Mesendoderm (in vitro differentiated cells): Measurements from ENCODE around the gene CYTH3.

Experiments used
- DNase-seq: peaks from one replicate; pipeline ENCODE4 v3.0.0; 2013
- H2AK5ac ChIP-seq: 2 replicates; pipeline ENCODE4 v1.6.1; 2013; ENCODE audit warnings: low read length, inconsistent platforms
- H2BK120ac ChIP-seq: 2 replicates; pipeline ENCODE4 v1.6.1; 2013; ENCODE audit warnings: low read depth, mild to moderate bottlenecking, low read length, moderate library complexity, mixed read lengths
- H2BK15ac ChIP-seq: replicated peaks from 2 replicates; pipeline ENCODE4 v1.6.1; 2013; ENCODE audit warnings: low read depth, mild to moderate bottlenecking, moderate library complexity
- H2BK5ac ChIP-seq: 2 replicates; pipeline ENCODE4 v1.6.1; 2013; ENCODE audit warnings: low read length, inconsistent platforms
- H3K18ac ChIP-seq: 2 replicates; pipeline ENCODE4 v1.6.1; 2013; ENCODE audit warnings: mild to moderate bottlenecking, low read length, mixed read lengths
- H3K23ac ChIP-seq: one replicate; pipeline ENCODE4 v1.6.1; 2013; ENCODE audit warnings: low read length
- H3K27ac ChIP-seq: 2 replicates; pipeline ENCODE4 v1.5.1; 2013; ENCODE audit warnings: low read depth, mild to moderate bottlenecking, inconsistent platforms, low read length, moderate library complexity
- H3K27me3 ChIP-seq: 2 replicates; pipeline ENCODE4 v1.6.1; 2013; ENCODE audit warnings: low read length, control low read depth, mild to moderate bottlenecking, inconsistent platforms; ENCODE audit not compliant: insufficient read depth, poor library complexity
- H3K36me3 ChIP-seq: 2 replicates; pipeline ENCODE4 v1.6.1; 2013; ENCODE audit warnings: low read length, inconsistent platforms; ENCODE audit not compliant: control insufficient read depth, insufficient read depth
- H3K4ac ChIP-seq: one replicate; pipeline ENCODE4 v1.6.1; 2013; ENCODE audit warnings: low read depth, mild to moderate bottlenecking, low read length, moderate library complexity
- H3K4me1 ChIP-seq: 2 replicates; pipeline ENCODE4 v1.6.1; 2013; ENCODE audit warnings: low read depth, low read length, inconsistent platforms; ENCODE audit not compliant: control insufficient read depth
- H3K4me2 ChIP-seq: 2 replicates; pipeline ENCODE4 v1.6.1; 2013; ENCODE audit warnings: low read length
- H3K4me3 ChIP-seq: 2 replicates; pipeline ENCODE4 v1.5.1; 2013; ENCODE audit warnings: mild to moderate bottlenecking, low read length
- H3K56ac ChIP-seq: one replicate; pipeline ENCODE4 v1.6.1; 2013; ENCODE audit warnings: low read length
- H3K79me1 ChIP-seq: 2 replicates; pipeline ENCODE4 v1.6.1; 2013; ENCODE audit warnings: low read length, inconsistent platforms
- H3K79me2 ChIP-seq: 2 replicates; pipeline ENCODE4 v1.6.1; 2013; ENCODE audit warnings: mild to moderate bottlenecking, low read length; ENCODE audit not compliant: control insufficient read depth, insufficient read depth
- H3K9ac ChIP-seq: 2 replicates; pipeline ENCODE4 v1.6.1; 2013; ENCODE audit warnings: low read length, inconsistent platforms
- H4K5ac ChIP-seq: one replicate; pipeline ENCODE4 v1.6.1; 2013; ENCODE audit warnings: low read length
- H4K8ac ChIP-seq: one replicate; pipeline ENCODE4 v1.6.1; 2013; ENCODE audit warnings: low read depth, mild to moderate bottlenecking, control low read depth, low read length, moderate library complexity
- WGBS: extraction: QIAGEN DNeasy Blood & Tissue Kit; methylation state at CpG from one replicate; pipeline ENCODE4 v1.1.7; 2013; ENCODE audit warnings: low lambda C conversion rate, missing lambda C conversion rate; ENCODE audit not compliant: insufficient coverage; ENCODE audit errors: extremely low coverage; 5-methylcytosine and 5-hydroxymethylcytosine counted together

CYTH3 gene

GRCh38 chr7:6165075-6165474 lies 107.3 kb downstream of the CYTH3 start:
- Histone ChIP-seq H3K4me2 (no peak overlapping the region), H3K4ac (no peak overlapping the region), H2BK5ac (no peak overlapping the region), H3K9ac (no peak overlapping the region), H3K27ac (no peak overlapping the region), H3K36me3 (peaks cover 2% of the 10 kb centered on the region), H2AK5ac (no peak overlapping the region), H3K27me3 (no peaks in the 10 kb centered on the region), H3K4me1 (no peaks in the 10 kb centered on the region), H2BK120ac (no peak overlapping the region), H4K5ac (no peak overlapping the region), H2BK15ac (no peak overlapping the region), H3K56ac (no peak overlapping the region), H3K79me2 (no peaks in the 10 kb centered on the region), H3K4me3 (no peak overlapping the region), H3K18ac (no peak overlapping the region), H3K23ac (no peak overlapping the region), H3K79me1 (no peaks in the 10 kb centered on the region), H4K8ac (no peak overlapping the region)
- WGBS = no CpG with 5 or more reads among the region's 19 CpGs
- no peak for DNase-seq

DNA sequence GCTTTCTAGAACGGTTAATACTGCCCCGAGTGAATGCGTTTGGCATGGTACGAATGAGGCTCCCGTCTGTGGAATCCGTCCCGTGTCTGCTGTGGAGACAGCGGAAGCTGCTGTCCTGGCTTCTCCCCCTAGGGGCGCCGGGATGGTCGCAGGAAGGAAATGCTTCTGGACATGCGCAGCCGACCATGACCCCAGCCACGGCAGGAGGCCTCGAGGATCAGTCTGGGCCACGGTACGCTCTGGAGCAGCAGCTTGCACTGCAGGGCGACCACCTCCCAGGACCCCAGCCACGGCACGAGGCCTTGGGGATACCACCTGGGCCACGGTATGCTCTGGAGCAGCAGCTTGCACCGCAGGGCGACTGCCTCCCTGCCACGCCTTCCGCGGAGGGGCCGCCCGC lies 107.9 kb downstream of the CYTH3 start:
- no peaks in the 10 kb centered on the region for H3K27me3 ChIP-seq
- no peaks in the 10 kb centered on the region for H3K79me2 ChIP-seq
- no peak overlapping the region for H3K4me3 ChIP-seq
- no peak overlapping the region for H4K8ac ChIP-seq
- H2BK120ac ChIP-seq = no peak overlapping the region
- H2BK15ac ChIP-seq = no peak overlapping the region
- H2BK5ac ChIP-seq = no peak overlapping the region
- peak; percentile 50 for DNase-seq
- no peak overlapping the region for H3K27ac ChIP-seq
- H3K79me1 ChIP-seq = no peaks in the 10 kb centered on the region
- H3K9ac ChIP-seq = no peak overlapping the region
- no peaks in the 10 kb centered on the region for H3K4me1 ChIP-seq
- H3K18ac ChIP-seq = no peak overlapping the region
- H2AK5ac ChIP-seq = no peak overlapping the region
- peaks cover 2% of the 10 kb centered on the region for H3K36me3 ChIP-seq
- H3K23ac ChIP-seq = no peak overlapping the region
- no peak overlapping the region for H3K56ac ChIP-seq
- no peak overlapping the region for H3K4me2 ChIP-seq
- H3K4ac ChIP-seq = no peak overlapping the region
- no CpG with 5 or more reads among the region's 28 CpGs for WGBS
- no peak overlapping the region for H4K5ac ChIP-seq

- Histone ChIP-seq H3K4ac (no peak overlapping the region), H3K9ac (no peak overlapping the region), H3K79me2 (no peaks in the 10 kb centered on the region), H3K23ac (no peak overlapping the region), H3K18ac (no peak overlapping the region), H3K56ac (no peak overlapping the region), H3K4me1 (no peaks in the 10 kb centered on the region), H4K5ac (no peak overlapping the region), H3K36me3 (peaks cover 2% of the 10 kb centered on the region), H3K79me1 (no peaks in the 10 kb centered on the region), H3K27ac (no peak overlapping the region), H2BK15ac (no peak overlapping the region), H4K8ac (no peak overlapping the region), H2AK5ac (no peak overlapping the region), H2BK5ac (no peak overlapping the region), H3K4me2 (no peak overlapping the region), H2BK120ac (no peak overlapping the region), H3K4me3 (no peak overlapping the region), H3K27me3 (no peaks in the 10 kb centered on the region)
- no peak for DNase-seq
- WGBS = no CpG with 5 or more reads among the region's 7 CpGs
Observed at GRCh38 chr7:6164010-6164409, 108.4 kb downstream of the CYTH3 start.

- Histone ChIP-seq H3K9ac (no peak overlapping the region), H3K27me3 (no peaks in the 10 kb centered on the region), H4K8ac (no peak overlapping the region), H3K56ac (no peak overlapping the region), H3K79me1 (no peaks in the 10 kb centered on the region), H3K23ac (no peak overlapping the region), H3K4ac (no peak overlapping the region), H3K79me2 (no peaks in the 10 kb centered on the region), H2BK120ac (no peak overlapping the region), H3K36me3 (peaks cover 3% of the 10 kb centered on the region), H2BK15ac (no peak overlapping the region), H2BK5ac (no peak overlapping the region), H3K4me3 (no peak overlapping the region), H3K4me2 (no peak overlapping the region), H4K5ac (no peak overlapping the region), H3K27ac (no peak overlapping the region), H2AK5ac (no peak overlapping the region), H3K18ac (no peak overlapping the region), H3K4me1 (no peaks in the 10 kb centered on the region)
- no peak for DNase-seq
- whole genome bisulfite sequencing = no CpG with 5 or more reads among the region's 17 CpGs
Observed at GRCh38 chr7:6163402-6163801, 109.0 kb downstream of the CYTH3 start.

DNA sequence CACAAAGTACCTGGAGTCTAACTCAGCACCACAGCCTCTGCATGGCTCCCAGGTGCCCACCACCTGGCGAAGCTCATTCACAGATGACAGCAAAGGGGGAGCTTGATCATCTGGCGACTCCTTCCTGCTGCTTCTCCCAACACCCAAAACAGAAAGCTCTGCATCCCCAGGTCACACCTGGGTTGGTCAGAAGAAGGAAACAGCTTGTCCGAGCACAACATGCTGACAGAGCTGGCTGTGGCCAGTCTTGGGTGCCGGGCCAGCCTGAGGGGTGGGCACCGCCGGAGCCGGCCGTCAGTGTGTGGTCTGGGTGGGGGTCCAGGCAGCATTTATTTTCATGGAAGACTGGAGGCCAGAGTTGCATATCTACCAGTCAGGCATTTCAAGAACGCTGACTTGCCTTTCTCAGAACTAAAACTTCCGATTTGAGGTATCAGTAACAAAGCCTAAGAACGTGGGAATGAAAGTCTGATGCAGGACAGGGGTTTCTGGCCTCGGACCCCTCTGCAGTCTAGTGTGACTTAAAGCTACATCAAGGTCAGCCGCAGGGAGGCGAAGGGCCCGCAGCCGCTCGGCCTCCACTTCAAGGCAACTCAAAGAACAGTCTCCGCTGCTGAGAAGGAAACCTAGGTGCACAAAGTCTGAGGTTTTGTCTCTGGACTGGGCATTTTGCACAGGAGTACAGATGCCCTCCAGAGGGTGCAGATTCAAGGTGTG lies 109.6 kb downstream of the CYTH3 start:
- no peaks in the 10 kb centered on the region for H3K79me2 ChIP-seq
- H3K4ac ChIP-seq = no peak overlapping the region
- no peak overlapping the region for H3K9ac ChIP-seq
- H2AK5ac ChIP-seq = no peak overlapping the region
- no peak for DNase-seq
- no peak overlapping the region for H2BK120ac ChIP-seq
- no peaks in the 10 kb centered on the region for H3K4me1 ChIP-seq
- H3K36me3 ChIP-seq = peaks cover 4% of the 10 kb centered on the region
- no peak overlapping the region for H2BK15ac ChIP-seq
- H4K5ac ChIP-seq = no peak overlapping the region
- no peak overlapping the region for H3K4me3 ChIP-seq
- H3K79me1 ChIP-seq = no peaks in the 10 kb centered on the region
- H2BK5ac ChIP-seq = no peak overlapping the region
- H3K27me3 ChIP-seq = no peaks in the 10 kb centered on the region
- WGBS = no CpG with 5 or more reads among the region's 18 CpGs
- H4K8ac ChIP-seq = no peak overlapping the region
- no peak overlapping the region for H3K23ac ChIP-seq
- H3K4me2 ChIP-seq = no peak overlapping the region
- no peak overlapping the region for H3K56ac ChIP-seq
- no peak overlapping the region for H3K18ac ChIP-seq
- H3K27ac ChIP-seq = no peak overlapping the region

DNA sequence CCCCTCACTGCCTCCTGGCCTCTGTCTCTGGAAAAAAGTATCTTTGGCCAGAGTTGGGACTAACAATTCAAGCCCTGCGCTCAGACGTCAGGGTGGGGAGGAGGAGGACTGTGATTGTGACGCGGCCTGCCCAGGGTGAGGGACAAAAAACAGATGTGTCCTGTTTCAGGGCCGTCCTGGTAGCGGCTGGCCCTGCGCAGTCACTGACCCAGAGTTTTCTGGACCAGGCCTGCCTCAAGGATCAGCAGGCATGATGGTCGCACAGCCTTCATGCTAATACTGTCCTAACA lies 110.1 kb downstream of the CYTH3 start:
- Histone ChIP-seq H3K4me1 (no peaks in the 10 kb centered on the region), H4K5ac (no peak overlapping the region), H3K56ac (no peak overlapping the region), H3K4me2 (no peak overlapping the region), H3K4ac (no peak overlapping the region), H3K18ac (no peak overlapping the region), H3K36me3 (peaks cover 4% of the 10 kb centered on the region), H2BK5ac (no peak overlapping the region), H2BK15ac (no peak overlapping the region), H3K27ac (no peak overlapping the region), H3K9ac (no peak overlapping the region), H3K27me3 (no peaks in the 10 kb centered on the region), H2BK120ac (no peak overlapping the region), H3K4me3 (no peak overlapping the region), H4K8ac (no peak overlapping the region), H2AK5ac (no peak overlapping the region), H3K79me2 (no peaks in the 10 kb centered on the region), H3K23ac (no peak overlapping the region), H3K79me1 (no peaks in the 10 kb centered on the region)
- no peak for DNase-seq
- no CpG with 5 or more reads among the region's 8 CpGs for WGBS
